ENCODE measurements around the gene ZNF365.
A peak's percentile ranks its signal among the peaks of the same experiment; 100 is the strongest.

DNA sequence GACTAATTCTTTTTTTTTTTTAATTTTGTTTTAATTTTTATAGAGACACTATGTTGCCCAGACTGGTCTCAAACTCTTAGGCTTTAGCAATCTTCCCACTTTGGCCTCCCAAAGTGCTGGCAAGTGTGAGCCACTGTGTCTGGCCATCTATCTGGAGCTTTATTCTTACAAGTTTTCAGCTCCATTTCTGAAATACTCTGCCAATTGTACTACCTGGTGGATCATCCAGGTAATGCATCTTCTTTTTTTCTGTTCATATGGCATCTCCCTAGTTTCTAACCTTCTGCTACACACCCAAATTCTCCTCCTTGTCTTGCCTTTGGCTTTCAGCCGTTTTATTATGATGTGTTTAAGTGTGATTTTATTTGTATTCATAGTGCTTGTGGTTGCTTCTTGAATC, 40.2 kb downstream of the ZNF365 start:
- TF ChIP-seq, protein P1, sequence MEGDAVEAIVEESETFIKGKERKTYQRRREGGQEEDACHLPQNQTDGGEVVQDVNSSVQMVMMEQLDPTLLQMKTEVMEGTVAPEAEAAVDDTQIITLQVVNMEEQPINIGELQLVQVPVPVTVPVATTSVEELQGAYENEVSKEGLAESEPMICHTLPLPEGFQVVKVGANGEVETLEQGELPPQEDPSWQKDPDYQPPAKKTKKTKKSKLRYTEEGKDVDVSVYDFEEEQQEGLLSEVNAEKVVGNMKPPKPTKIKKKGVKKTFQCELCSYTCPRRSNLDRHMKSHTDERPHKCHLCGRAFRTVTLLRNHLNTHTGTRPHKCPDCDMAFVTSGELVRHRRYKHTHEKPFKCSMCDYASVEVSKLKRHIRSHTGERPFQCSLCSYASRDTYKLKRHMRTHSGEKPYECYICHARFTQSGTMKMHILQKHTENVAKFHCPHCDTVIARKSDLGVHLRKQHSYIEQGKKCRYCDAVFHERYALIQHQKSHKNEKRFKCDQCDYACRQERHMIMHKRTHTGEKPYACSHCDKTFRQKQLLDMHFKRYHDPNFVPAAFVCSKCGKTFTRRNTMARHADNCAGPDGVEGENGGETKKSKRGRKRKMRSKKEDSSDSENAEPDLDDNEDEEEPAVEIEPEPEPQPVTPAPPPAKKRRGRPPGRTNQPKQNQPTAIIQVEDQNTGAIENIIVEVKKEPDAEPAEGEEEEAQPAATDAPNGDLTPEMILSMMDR (IDR thresholded peaks at IDR 0.05; ENCODE audit: insufficient read depth, low read depth, low read length), result peak; percentile 15
- TF ChIP-seq EZH2 (IDR thresholded peaks at IDR 0.05; ENCODE audit: insufficient read depth, low read length), result no peak
